GM21515 (cell line): ENCODE measurements around the gene MED12.

Experiments
- ATAC-seq: cut with Tn5 transposase; IDR thresholded peaks from one replicate; pipeline ENCODE4 v1.9.1; 2021; ENCODE audit not compliant: unreplicated experiment

MED12 gene

GRCh38 chrX:71184803-71185495 lies 66.6 kb downstream of the MED12 start:
- no peak for ATAC-seq

GRCh38 chrX:71191248-71191647 lies 72.9 kb downstream of the MED12 start:
- ATAC-seq: no peak
